Loucy (cell line): Measurements from ENCODE around the gene BPHL.
A peak's percentile ranks its signal among the peaks of the same experiment; 100 is the strongest.

Experiments
- H2AFZ ChIP-seq: fragments of 200-600 bp; sonication (generic); 2 replicates; pipeline ENCODE4 v1.6.0; 2016; ENCODE audit warnings: antibody characterized with exemption, mild to moderate bottlenecking, low read length, moderate library complexity
- H3F3A ChIP-seq: fragments of 200-600 bp; 2 replicates; pipeline ENCODE4 v1.6.0; 2016; ENCODE audit warnings: antibody characterized with exemption, low read depth, mild to moderate bottlenecking
- H3K27me3 ChIP-seq: fragments of 200-600 bp; sonication (generic); 2 replicates; pipeline ENCODE4 v1.6.1; 2014; ENCODE audit warnings: low read length, mild to moderate bottlenecking; ENCODE audit not compliant: insufficient read depth, poor library complexity, severe bottlenecking
- H3K36me3 ChIP-seq: fragments of 200-600 bp; sonication (generic); 2 replicates; pipeline ENCODE4 v1.6.1; 2016; ENCODE audit warnings: low read length; ENCODE audit not compliant: insufficient read depth
- H3K4me1 ChIP-seq: fragments of 200-600 bp; sonication (generic); 2 replicates; pipeline ENCODE4 v1.5.1; 2014; ENCODE audit warnings: low read length, mild to moderate bottlenecking; ENCODE audit not compliant: insufficient read depth, poor library complexity, severe bottlenecking
- H3K4me2 ChIP-seq: fragments of 200-600 bp; sonication (generic); 2 replicates; pipeline ENCODE4 v1.6.0; 2014; ENCODE audit warnings: antibody characterized with exemption, low read length, low read depth, mild to moderate bottlenecking; ENCODE audit not compliant: poor library complexity, severe bottlenecking
- H3K4me3 ChIP-seq: fragments of 200-600 bp; sonication (generic); 2 replicates; pipeline ENCODE4 v1.5.1; 2014; ENCODE audit warnings: low read length, mild to moderate bottlenecking, mixed read lengths; ENCODE audit not compliant: poor library complexity, severe bottlenecking
- H3K79me2 ChIP-seq: fragments of 200-600 bp; sonication (generic); 2 replicates; pipeline ENCODE4 v1.6.1; 2014; ENCODE audit warnings: low read length; ENCODE audit not compliant: insufficient read depth
- H3K9ac ChIP-seq: fragments of 200-600 bp; sonication (generic); 2 replicates; pipeline ENCODE4 v1.6.0; 2014; ENCODE audit warnings: mild to moderate bottlenecking, low read depth, low read length, moderate library complexity; ENCODE audit not compliant: poor library complexity, severe bottlenecking
- H3K9me2 ChIP-seq: fragments of 200-600 bp; sonication (generic); replicated peaks from 2 replicates; pipeline ENCODE4 v1.6.1; 2016; ENCODE audit warnings: low read depth, low read length, mixed read lengths
- H3K9me3 ChIP-seq: fragments of 200-600 bp; sonication (generic); 2 replicates; pipeline ENCODE4 v1.6.1; 2014; ENCODE audit warnings: mild to moderate bottlenecking, antibody characterized with exemption, low read length, low read depth; ENCODE audit not compliant: insufficient read depth
- H4K20me1 ChIP-seq: fragments of 200-600 bp; sonication (generic); 2 replicates; pipeline ENCODE4 v1.6.0; 2014; ENCODE audit warnings: antibody characterized with exemption, low read length, mild to moderate bottlenecking; ENCODE audit not compliant: insufficient read depth, poor library complexity, severe bottlenecking
- CTCF ChIP-seq: fragments of 200-600 bp; sonication (generic); conservative IDR thresholded peaks from 2 replicates; pipeline ENCODE4 v1.5.1; 2014; ENCODE audit warnings: mild to moderate bottlenecking, antibody characterized with exemption, low read length
- EZH2phosphoT487 ChIP-seq: fragments of 200-600 bp; IDR thresholded peaks from 2 replicates; pipeline ENCODE4 v1.6.1; 2018; ENCODE audit warnings: antibody characterized with exemption, mild to moderate bottlenecking, moderate library complexity, borderline replicate concordance

Gene BPHL

GRCh38 chr6:3194535-3195419, 76.3 kb downstream of the BPHL start:
- Histone ChIP-seq H3K4me1 (peaks cover 5% of the 10 kb centered on the region), H3K4me2 (no peak overlapping the region), H2AFZ (peak overlapping the region; percentile 79; the same call in 1 of the 2 replicates), H3K27me3 (no peaks in the 10 kb centered on the region), H3K9me2 (no peaks in the 10 kb centered on the region), H3K79me2 (no peaks in the 10 kb centered on the region), H3F3A (no peaks in the 10 kb centered on the region), H3K9me3 (no peaks in the 10 kb centered on the region), H3K9ac (no peak overlapping the region), H4K20me1 (no peaks in the 10 kb centered on the region), H3K36me3 (no peaks in the 10 kb centered on the region), H3K4me3 (no peak overlapping the region)
- TF ChIP-seq CTCF (no peak), EZH2phosphoT487 (no peak)

GRCh38 chr6:3195420-3195694, 76.8 kb downstream of the BPHL start:
- no peaks in the 10 kb centered on the region for H3K9me2 ChIP-seq
- H3K9me3 ChIP-seq = no peaks in the 10 kb centered on the region
- H4K20me1 ChIP-seq = no peaks in the 10 kb centered on the region
- TF ChIP-seq EZH2phosphoT487 (no peak), CTCF (no peak)
- H3K4me2 ChIP-seq = no peak overlapping the region
- H3K27me3 ChIP-seq = no peaks in the 10 kb centered on the region
- no peak overlapping the region for H3K9ac ChIP-seq
- H3K79me2 ChIP-seq = no peaks in the 10 kb centered on the region
- no peak overlapping the region for H3K4me3 ChIP-seq
- no peaks in the 10 kb centered on the region for H3F3A ChIP-seq
- peaks cover 5% of the 10 kb centered on the region for H3K4me1 ChIP-seq
- no peaks in the 10 kb centered on the region for H3K36me3 ChIP-seq
- H2AFZ ChIP-seq = peak overlapping the region; percentile 79

GRCh38 chr6:3195695-3196497, 77.4 kb downstream of the BPHL start:
- H3K36me3 ChIP-seq = no peaks in the 10 kb centered on the region
- H3K9ac ChIP-seq = no peak overlapping the region
- peaks cover 5% of the 10 kb centered on the region for H3K4me1 ChIP-seq
- TF ChIP-seq CTCF = peak; percentile 34; the same call in 1 of the 2 replicates
- TF ChIP-seq EZH2phosphoT487 = no peak
- peak overlapping the region; percentile 79 for H2AFZ ChIP-seq
- H4K20me1 ChIP-seq = no peaks in the 10 kb centered on the region
- no peak overlapping the region for H3K4me2 ChIP-seq
- no peaks in the 10 kb centered on the region for H3K27me3 ChIP-seq
- no peaks in the 10 kb centered on the region for H3K9me3 ChIP-seq
- no peaks in the 10 kb centered on the region for H3F3A ChIP-seq
- H3K4me3 ChIP-seq = no peak overlapping the region
- H3K9me2 ChIP-seq = no peaks in the 10 kb centered on the region
- H3K79me2 ChIP-seq = no peaks in the 10 kb centered on the region
